IPS-NIHi11 (cell line): ENCODE measurements around the gene ARFGEF2.
"Not testable (repeated sequence)": the region's sequence is repeated elsewhere in the genome, so short reads cannot be mapped to it uniquely, and the experiment has no call there.

Experiments used
- DNase-seq: peaks from one replicate; pipeline ENCODE4 v3.0.0; 2012; ENCODE audit warnings: mixed read lengths, low spot score

Gene ARFGEF2

GRCh38 chr20:48951646-48952045 is 30.1 kb downstream of the ARFGEF2 start:
- DNase-seq = no peak

GRCh38 chr20:48952656-48953055 is 31.1 kb downstream of the ARFGEF2 start:
- no peak for DNase-seq

- DNase-seq = no peak
These were observed 32.1 kb downstream of the ARFGEF2 start for GRCh38 chr20:48953653-48954052.

GRCh38 chr20:48956052-48956451 is 34.5 kb downstream of the ARFGEF2 start:
- DNase-seq = no peak

- no peak for DNase-seq
These were observed 35.6 kb downstream of the ARFGEF2 start for GRCh38 chr20:48957053-48957481.

GRCh38 chr20:48957533-48957932 is 36.0 kb downstream of the ARFGEF2 start:
- DNase-seq = no peak

GRCh38 chr20:48958743-48959142 is 37.2 kb downstream of the ARFGEF2 start:
- DNase-seq = no peak

GRCh38 chr20:48959899-48960550 is 38.5 kb downstream of the ARFGEF2 start:
- DNase-seq = no peak

GRCh38 chr20:48962421-48962820 is 40.9 kb downstream of the ARFGEF2 start:
- DNase-seq = no peak

GRCh38 chr20:48962976-48963771 is 41.7 kb downstream of the ARFGEF2 start:
- DNase-seq = no peak

GRCh38 chr20:48965189-48965910 is 43.8 kb downstream of the ARFGEF2 start:
- no peak for DNase-seq

- no peak for DNase-seq
These were observed 49.3 kb downstream of the ARFGEF2 start for GRCh38 chr20:48970681-48971365.

GRCh38 chr20:48971956-48972355 is 50.4 kb downstream of the ARFGEF2 start:
- no peak for DNase-seq

GRCh38 chr20:48972816-48973215 is 51.3 kb downstream of the ARFGEF2 start:
- no peak for DNase-seq

- DNase-seq = no peak
These were observed 54.4 kb downstream of the ARFGEF2 start for GRCh38 chr20:48975955-48976354.

- not testable (repeated sequence) for DNase-seq
These were observed 58.5 kb downstream of the ARFGEF2 start for GRCh38 chr20:48979980-48980379.

GRCh38 chr20:48983423-48984400 is 62.2 kb downstream of the ARFGEF2 start:
- DNase-seq = no peak

GRCh38 chr20:48984575-48985219 is 63.2 kb downstream of the ARFGEF2 start:
- peak; percentile 41 for DNase-seq

GRCh38 chr20:48986899-48987298 is 65.4 kb downstream of the ARFGEF2 start:
- DNase-seq = no peak

- DNase-seq = no peak
These were observed 69.0 kb downstream of the ARFGEF2 start for GRCh38 chr20:48990467-48990866.

- no peak for DNase-seq
These were observed 74.1 kb downstream of the ARFGEF2 start for GRCh38 chr20:48995589-48995988.
